ENCODE results near the gene USP50.

DNA sequence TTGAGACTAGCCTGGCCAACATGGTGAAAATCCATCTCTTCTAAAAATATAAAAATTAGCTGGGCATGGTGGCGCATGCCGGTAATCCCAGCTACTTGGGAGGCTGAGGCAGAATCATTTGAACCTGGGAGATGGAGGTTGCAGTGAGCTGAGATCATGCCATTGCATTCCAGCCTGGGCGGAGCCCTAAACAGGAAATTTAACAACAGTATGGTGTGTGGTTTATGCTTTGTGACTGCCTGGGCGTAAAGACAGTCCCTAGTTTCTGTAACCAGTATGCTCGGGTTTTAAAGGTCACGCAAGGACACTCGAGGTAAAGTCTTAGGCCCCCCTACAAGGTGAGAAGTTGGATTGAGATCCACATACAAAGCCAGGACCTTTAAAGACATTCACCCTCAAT, 43.3 kb downstream of the USP50 start:
- TF ChIP-seq, protein P1, sequence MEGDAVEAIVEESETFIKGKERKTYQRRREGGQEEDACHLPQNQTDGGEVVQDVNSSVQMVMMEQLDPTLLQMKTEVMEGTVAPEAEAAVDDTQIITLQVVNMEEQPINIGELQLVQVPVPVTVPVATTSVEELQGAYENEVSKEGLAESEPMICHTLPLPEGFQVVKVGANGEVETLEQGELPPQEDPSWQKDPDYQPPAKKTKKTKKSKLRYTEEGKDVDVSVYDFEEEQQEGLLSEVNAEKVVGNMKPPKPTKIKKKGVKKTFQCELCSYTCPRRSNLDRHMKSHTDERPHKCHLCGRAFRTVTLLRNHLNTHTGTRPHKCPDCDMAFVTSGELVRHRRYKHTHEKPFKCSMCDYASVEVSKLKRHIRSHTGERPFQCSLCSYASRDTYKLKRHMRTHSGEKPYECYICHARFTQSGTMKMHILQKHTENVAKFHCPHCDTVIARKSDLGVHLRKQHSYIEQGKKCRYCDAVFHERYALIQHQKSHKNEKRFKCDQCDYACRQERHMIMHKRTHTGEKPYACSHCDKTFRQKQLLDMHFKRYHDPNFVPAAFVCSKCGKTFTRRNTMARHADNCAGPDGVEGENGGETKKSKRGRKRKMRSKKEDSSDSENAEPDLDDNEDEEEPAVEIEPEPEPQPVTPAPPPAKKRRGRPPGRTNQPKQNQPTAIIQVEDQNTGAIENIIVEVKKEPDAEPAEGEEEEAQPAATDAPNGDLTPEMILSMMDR (IDR thresholded peaks at IDR 0.05; ENCODE audit: insufficient read depth, low read length, poor library complexity, severe bottlenecking) = no peak
- TF ChIP-seq EZH2phosphoT487 (conservative IDR thresholded peaks at IDR 0.05; ENCODE audit: low read length) = no peak

Data from SU-DHL-6 (cell line).